Measurements from ENCODE around the gene NUP37. TPM values are rescaled to one million over a fixed set of nuclear protein-coding genes. Genes with fewer than 3 reads are reported as not detected.

NUP37 gene
- total and polyA plus RNA-seq, 2 of the 13 experiments (the other 11 are each of a cell fraction or from before 2014, with no cell fraction given): 50.6 to 80.1 TPM

GRCh38 chr12:102119674-102120563 is at the start of gene NUP37, which contains the start of gene PARPBP (continued):
- 0 out of 2 replicates have a peak, but pooled peaks have one; percentile 23 for TF ChIP-seq ZNF646 (CRISPR knock-in tag; IDR thresholded peaks at IDR 0.05)
- TF ChIP-seq E2F5 (CRISPR knock-in tag; conservative IDR thresholded peaks at IDR 0.05): peak; percentile 97
- peak; percentile 94 for TF ChIP-seq TARDBP (CRISPR knock-in tag; IDR thresholded peaks at IDR 0.05)
- TF ChIP-seq KDM4B (CRISPR knock-in tag; IDR thresholded peaks at IDR 0.05): peak; percentile 22; the same call in 1 of the 2 replicates
- no peak for TF ChIP-seq ZNF18 (CRISPR knock-in tag; IDR thresholded peaks at IDR 0.05; ENCODE audit: insufficient replicate concordance)
- TF ChIP-seq HINFP (CRISPR knock-in tag; IDR thresholded peaks at IDR 0.05; ENCODE audit: low read depth): no peak
- peak; percentile 85; the same call in 1 of the 2 replicates for TF ChIP-seq ELF4 (CRISPR knock-in tag; IDR thresholded peaks at IDR 0.05; ENCODE audit: borderline replicate concordance)
- peak; percentile 93; the same call in 1 of the 2 replicates for TF ChIP-seq PCBP1 (IDR thresholded peaks at IDR 0.05; ENCODE audit: borderline replicate concordance, low read depth, low read length)
- peak; percentile 83 for TF ChIP-seq IKZF4 (CRISPR knock-in tag; IDR thresholded peaks at IDR 0.05; ENCODE audit: borderline replicate concordance, low read depth, not compliant biosample characterization)
- TF ChIP-seq RERE (CRISPR knock-in tag; IDR thresholded peaks at IDR 0.05; ENCODE audit: low read depth): peak; percentile 53; the same call in 1 of the 2 replicates
